Activated B cell treated with CpG ODN at 0.5 μM for 24 hours (primary cell): ENCODE data around the gene ASB1. TPM values are rescaled to one million over a fixed set of nuclear protein-coding genes. Genes with fewer than 3 reads are reported as not detected.

Experiments
- ATAC-seq: fragments of 200-7000 bp; cut with Tn5 transposase; one replicate; pipeline ENCODE4 v1.10.0; 2021; ENCODE audit warnings: low read depth, mild to moderate bottlenecking, moderate library complexity
- CTCF ChIA-PET: fragments of 350-600 bp; sonication (Branson Sonifier 250); formaldehyde crosslinking; loops from one replicate; lab custom pipeline; 2021; ENCODE audit warnings: antibody characterized with exemption; lab: Charles Lee
- POLR2A ChIA-PET: fragments of 350-600 bp; sonication (Branson Sonifier 250); formaldehyde crosslinking; loops from one replicate; lab custom pipeline; 2021; ENCODE audit warnings: antibody characterized with exemption; lab: Charles Lee
- DNase-seq: peaks from one replicate; pipeline ENCODE4 v3.0.0; 2022
- H3K27ac Mint-ChIP-seq: one replicate; pipeline ENCODE4 v1.8.0; 2020; ENCODE audit warnings: mixed read lengths
- H3K27me3 Mint-ChIP-seq: one replicate; pipeline ENCODE4 v1.8.0; 2021; ENCODE audit warnings: mixed read lengths
- H3K36me3 Mint-ChIP-seq: one replicate; pipeline ENCODE4 v1.8.0; 2021; ENCODE audit warnings: low read depth, mixed read lengths
- H3K4me1 Mint-ChIP-seq: one replicate; pipeline ENCODE4 v1.8.0; 2021; ENCODE audit warnings: mixed read lengths
- H3K4me3 Mint-ChIP-seq: one replicate; pipeline ENCODE4 v1.8.0; 2020; ENCODE audit warnings: mild to moderate bottlenecking, mixed read lengths
- H3K9me3 Mint-ChIP-seq: one replicate; pipeline ENCODE4 v1.8.0; 2020; ENCODE audit warnings: mixed read lengths
- intact Hi-C: fragments of 100-400 bp; cut with micrococcal nuclease; formaldehyde crosslinking; loops from one replicate; pipeline ENCODE4 v1.15.1; 2024
- total RNA-seq: library from RNA; stranded (reverse); gene quantifications from 2 replicates; pipeline ENCODE4 v1.2.3, GENCODE V29; 2022
- TF ChIP-seq, protein P1 (sequence below): fragments of 200-600 bp; IDR thresholded peaks from one replicate; pipeline ENCODE4 v1.8.0; 2022; ENCODE audit warnings: antibody characterized with exemption, mild to moderate bottlenecking

The ASB1 gene
- total RNA-seq, 1 donor from 2014 or later = 49.8 TPM

DNA sequence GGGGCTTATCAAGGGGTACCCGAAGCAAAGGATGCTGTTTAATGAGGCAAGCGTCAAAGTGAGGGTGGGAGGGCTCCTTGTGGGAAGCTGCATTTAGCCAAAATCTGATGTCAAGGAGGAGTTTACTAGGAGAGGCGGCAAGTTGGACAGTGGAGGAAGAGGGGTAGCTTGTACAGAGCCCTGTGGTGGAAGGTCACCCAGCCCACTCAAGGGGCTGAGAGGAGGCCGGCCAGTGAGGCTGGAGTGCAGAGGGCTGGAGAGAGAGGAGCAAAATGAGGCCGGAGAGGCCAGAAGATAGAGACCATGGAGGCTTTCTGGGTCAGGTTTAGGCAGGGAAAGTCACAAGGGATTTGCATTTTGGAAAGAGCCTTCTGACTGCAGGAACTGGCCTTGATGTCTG lies 49.5 kb downstream of the ASB1 start:
- CTCF ChIA-PET = no interaction called here
- Mint-ChIP-seq H3K27me3 (no peaks in the 10 kb centered on the region), H3K36me3 (peaks cover 29% of the 10 kb centered on the region), H3K4me3 (no peak overlapping the region), H3K9me3 (peaks cover 40% of the 10 kb centered on the region), H3K4me1 (no peaks in the 10 kb centered on the region), H3K27ac (no peak overlapping the region)
- intact Hi-C loops = no loop called here
- TF ChIP-seq, protein P1, sequence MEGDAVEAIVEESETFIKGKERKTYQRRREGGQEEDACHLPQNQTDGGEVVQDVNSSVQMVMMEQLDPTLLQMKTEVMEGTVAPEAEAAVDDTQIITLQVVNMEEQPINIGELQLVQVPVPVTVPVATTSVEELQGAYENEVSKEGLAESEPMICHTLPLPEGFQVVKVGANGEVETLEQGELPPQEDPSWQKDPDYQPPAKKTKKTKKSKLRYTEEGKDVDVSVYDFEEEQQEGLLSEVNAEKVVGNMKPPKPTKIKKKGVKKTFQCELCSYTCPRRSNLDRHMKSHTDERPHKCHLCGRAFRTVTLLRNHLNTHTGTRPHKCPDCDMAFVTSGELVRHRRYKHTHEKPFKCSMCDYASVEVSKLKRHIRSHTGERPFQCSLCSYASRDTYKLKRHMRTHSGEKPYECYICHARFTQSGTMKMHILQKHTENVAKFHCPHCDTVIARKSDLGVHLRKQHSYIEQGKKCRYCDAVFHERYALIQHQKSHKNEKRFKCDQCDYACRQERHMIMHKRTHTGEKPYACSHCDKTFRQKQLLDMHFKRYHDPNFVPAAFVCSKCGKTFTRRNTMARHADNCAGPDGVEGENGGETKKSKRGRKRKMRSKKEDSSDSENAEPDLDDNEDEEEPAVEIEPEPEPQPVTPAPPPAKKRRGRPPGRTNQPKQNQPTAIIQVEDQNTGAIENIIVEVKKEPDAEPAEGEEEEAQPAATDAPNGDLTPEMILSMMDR = no peak
- DNase-seq (no peak), ATAC-seq (no peak)
- POLR2A ChIA-PET = no interaction called here

DNA sequence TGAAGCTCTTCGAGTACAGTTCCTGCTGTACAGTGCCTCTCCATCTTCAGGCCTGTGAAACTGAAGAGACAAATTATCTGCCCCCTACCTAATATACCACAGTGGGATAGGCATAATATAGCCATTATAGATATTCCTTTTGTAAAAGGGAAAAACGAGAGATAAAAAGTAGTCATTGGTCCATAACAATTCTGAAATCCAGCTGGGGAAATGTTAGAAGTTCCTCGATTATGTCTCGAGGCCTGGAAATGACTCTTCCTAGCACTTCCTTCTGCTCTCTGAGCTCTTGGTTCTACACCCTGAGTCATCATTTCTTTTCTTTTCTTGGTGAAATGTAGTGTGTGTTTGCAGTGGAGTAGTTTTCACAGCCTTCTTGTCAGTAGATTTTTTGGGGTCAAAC lies 51.5 kb downstream of the ASB1 start:
- DNase-seq (no peak), ATAC-seq (no peak)
- Mint-ChIP-seq H3K27ac (no peak overlapping the region), H3K9me3 (peaks cover 28% of the 10 kb centered on the region), H3K4me1 (no peaks in the 10 kb centered on the region), H3K4me3 (no peak overlapping the region), H3K36me3 (peaks cover 18% of the 10 kb centered on the region), H3K27me3 (no peaks in the 10 kb centered on the region)
- intact Hi-C loops = no loop called here
- TF ChIP-seq, protein P1 = no peak
- ChIA-PET POLR2A (no interaction called here), CTCF (no interaction called here)

DNA sequence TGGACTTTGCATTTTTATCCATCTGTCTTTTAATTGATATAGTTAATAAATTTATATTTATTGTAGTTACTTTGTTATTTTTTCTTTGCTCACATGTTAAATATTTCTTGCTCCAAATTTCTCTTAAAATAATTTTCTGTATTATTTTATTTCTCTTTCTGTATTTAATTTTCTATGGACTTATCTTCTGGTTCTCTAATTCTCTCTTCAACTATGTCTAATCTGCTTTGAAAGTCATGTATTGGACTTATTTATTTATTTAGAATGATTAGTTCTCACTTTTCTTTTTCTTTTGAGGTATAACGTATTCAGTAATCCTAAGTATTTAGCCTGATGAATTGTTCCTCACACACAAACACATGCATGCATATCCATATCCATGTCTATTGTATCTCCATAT lies 53.1 kb downstream of the ASB1 start:
- POLR2A ChIA-PET = no interaction called here
- Mint-ChIP-seq H3K4me1 (no peaks in the 10 kb centered on the region), H3K27me3 (no peaks in the 10 kb centered on the region), H3K9me3 (peaks cover 19% of the 10 kb centered on the region), H3K36me3 (peaks cover 7% of the 10 kb centered on the region), H3K4me3 (no peak overlapping the region), H3K27ac (no peak overlapping the region)
- ATAC-seq = no peak
- DNase-seq = no peak
- CTCF ChIA-PET = no interaction called here
- TF ChIP-seq, protein P1 = no peak
- intact Hi-C loops = no loop called here

DNA sequence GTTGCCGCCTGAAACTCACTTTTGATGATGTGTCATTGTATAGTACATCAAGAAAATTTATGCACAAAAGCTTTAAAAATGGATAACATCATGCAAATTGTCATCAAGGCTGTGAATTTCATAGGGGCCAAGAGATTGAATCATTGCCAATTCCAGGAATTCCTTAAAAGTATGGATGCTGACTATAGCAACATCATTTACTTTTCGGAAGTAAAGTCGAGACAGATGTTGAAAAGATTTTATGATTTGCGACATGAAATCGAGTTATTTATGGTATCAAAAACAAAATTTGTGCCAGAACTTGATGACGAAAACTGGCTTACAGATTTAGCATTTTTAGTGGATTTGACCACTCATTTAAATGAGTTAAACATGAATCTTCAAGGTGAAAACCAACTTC lies 56.3 kb downstream of the ASB1 start:
- Mint-ChIP-seq H3K27me3 (no peaks in the 10 kb centered on the region), H3K27ac (no peak overlapping the region), H3K4me1 (no peaks in the 10 kb centered on the region), H3K36me3 (peaks cover 7% of the 10 kb centered on the region), H3K9me3 (peaks cover 14% of the 10 kb centered on the region), H3K4me3 (no peak overlapping the region)
- intact Hi-C loops = no loop called here
- TF ChIP-seq, protein P1 = no peak
- ChIA-PET POLR2A (no interaction called here), CTCF (no interaction called here)
- no peak for DNase-seq
- ATAC-seq = no peak

DNA sequence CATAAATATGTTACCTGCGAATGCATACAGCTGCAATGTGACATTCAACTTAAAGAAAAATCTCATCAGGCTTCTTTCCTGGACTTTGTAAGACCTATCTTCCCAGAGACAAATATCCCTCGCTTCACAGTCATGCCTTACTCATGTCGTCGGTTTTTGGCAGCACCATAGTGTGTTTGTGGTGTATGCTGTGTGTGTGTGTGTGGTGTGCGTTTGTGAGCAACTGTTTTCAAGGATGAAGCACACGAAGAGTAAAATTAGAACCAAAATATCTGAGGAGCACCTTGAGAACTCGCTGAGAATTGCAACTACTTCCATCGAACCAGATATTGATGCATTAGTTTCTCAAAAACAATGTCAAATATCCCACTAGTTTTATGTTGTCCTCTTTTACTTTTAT lies 56.9 kb downstream of the ASB1 start:
- no peaks in the 10 kb centered on the region for H3K4me1 Mint-ChIP-seq
- TF ChIP-seq, protein P1 = no peak
- H3K9me3 Mint-ChIP-seq = peaks cover 10% of the 10 kb centered on the region
- DNase-seq = no peak
- no peak overlapping the region for H3K4me3 Mint-ChIP-seq
- H3K27me3 Mint-ChIP-seq = no peaks in the 10 kb centered on the region
- CTCF ChIA-PET = no interaction called here
- no peak overlapping the region for H3K27ac Mint-ChIP-seq
- POLR2A ChIA-PET = no interaction called here
- intact Hi-C loops = no loop called here
- no peak for ATAC-seq
- peaks cover 4% of the 10 kb centered on the region for H3K36me3 Mint-ChIP-seq
